GM19043 (cell line): ENCODE results near the gene EMILIN2.

Source experiments
- ATAC-seq: cut with Tn5 transposase; IDR thresholded peaks from one replicate; pipeline ENCODE4 v1.9.1; 2021; ENCODE audit warnings: low read depth; ENCODE audit not compliant: unreplicated experiment

EMILIN2 gene

DNA sequence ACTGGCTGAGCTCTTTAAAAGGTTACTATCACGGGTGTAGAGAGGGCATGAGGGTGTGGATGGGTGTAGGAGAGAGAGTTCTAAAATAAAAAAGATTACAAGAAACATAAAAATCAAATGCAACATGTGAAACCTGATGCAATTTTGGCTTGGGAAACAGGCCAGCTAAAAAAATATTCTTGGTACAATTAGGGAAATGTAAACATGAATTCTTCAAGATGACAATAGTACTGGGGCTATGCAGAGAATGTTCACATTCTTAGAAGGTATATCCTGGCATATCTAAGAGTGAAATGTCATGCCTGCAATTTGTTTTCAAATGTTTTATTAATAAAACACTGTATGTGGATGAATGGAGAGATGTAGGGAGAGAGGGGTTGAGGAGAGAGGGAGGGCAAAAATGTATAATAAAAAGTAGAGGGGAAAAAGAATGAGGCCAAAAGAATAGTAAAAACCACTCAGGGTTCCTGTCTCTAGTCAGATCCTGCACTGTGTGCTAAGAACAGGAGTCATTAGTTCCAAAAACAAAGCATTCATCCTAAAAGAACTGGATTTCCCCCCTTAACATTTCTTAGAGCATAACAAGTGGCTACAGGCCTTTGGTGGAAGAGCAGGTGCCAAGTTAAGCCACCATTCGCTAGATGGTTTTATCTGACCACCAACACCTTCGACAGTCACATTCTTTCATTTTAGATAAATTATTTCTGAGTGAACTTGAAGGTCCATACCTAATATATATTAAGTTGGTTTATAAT is 88.8 kb downstream of the EMILIN2 start:
- ATAC-seq, result no peak

- ATAC-seq, result no peak
These were observed 92.5 kb downstream of the EMILIN2 start for GRCh38 chr18:2939317-2939716.

DNA sequence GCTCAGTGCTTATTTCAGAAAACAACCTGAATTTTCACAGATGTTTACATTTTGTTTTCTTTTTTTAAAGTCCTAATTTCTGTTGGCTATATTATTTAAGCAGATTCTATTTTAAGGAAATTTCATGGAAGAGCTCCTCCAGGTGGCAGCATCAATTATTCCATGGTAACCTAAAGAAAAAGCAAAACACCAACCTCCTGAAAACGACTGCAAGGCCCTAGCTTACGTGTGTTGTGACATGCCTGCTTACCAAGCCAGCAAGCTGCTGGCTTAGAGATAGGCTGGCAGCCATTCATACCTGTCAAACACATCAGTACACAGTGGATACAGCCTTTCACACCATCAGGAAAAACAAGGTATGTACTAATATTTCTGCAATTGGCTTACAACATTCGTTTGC is 101.2 kb downstream of the EMILIN2 start:
- ATAC-seq, result no peak

GRCh38 chr18:2952605-2953004 is 105.8 kb downstream of the EMILIN2 start:
- ATAC-seq, result no peak

DNA sequence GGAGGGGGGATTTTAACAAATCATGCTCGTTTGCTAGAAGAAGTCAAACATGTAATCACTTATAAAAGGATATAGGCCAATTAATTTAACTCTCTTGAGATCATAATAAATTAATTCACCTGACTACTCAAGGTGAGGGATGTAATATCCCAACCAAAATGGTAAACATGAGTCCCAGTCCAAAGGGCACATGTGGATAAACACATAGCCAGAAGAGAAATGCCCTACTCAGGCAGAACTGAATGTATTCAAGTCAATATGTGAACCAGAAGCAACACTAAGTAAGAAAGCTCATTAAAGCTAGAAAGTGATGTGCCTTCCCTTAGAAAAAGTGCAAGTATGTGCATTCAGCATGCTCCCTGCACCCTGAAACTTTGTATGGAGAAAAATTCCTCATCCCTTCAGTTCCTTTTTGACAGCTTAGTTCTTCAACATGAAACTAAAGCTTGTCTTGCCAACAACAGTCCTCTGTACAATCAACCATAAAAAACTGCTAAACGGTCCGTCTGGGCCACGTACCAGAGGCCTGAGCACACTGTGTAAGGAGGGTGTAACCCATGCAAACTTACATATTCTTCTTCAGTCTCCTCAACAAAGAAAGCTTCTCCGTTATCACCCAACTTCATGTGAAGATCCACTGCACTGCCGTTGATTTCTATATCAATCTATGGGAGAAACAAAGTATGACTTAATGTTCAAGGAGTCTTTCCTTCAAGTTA is 107.3 kb downstream of the EMILIN2 start:
- ATAC-seq, result no peak

- ATAC-seq, result no peak
These were observed 108.3 kb downstream of the EMILIN2 start for GRCh38 chr18:2954869-2955645.

GRCh38 chr18:2956056-2956455 is 109.2 kb downstream of the EMILIN2 start:
- no peak for ATAC-seq

- peak; percentile 38 for ATAC-seq
These were observed 112.1 kb downstream of the EMILIN2 start for GRCh38 chr18:2958819-2959298.

DNA sequence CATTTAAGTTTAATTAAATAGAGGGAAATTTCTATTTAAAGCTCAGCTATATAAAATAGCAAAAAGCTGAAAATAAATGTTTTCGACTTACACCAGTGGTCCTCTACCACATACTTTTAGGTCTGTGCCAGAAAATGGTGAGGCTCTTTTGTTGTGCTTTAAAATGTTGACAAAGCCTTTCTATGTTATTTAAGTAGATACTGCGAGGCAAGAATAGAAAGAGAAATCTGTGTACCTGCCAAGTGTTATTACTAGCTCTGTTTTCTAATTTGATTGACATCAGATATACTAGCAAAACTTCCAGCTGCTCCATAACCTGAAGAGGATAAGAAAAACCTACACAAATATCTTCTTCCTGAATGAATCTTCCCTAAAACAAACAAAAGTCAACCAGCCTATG is 112.5 kb downstream of the EMILIN2 start:
- no peak for ATAC-seq

DNA sequence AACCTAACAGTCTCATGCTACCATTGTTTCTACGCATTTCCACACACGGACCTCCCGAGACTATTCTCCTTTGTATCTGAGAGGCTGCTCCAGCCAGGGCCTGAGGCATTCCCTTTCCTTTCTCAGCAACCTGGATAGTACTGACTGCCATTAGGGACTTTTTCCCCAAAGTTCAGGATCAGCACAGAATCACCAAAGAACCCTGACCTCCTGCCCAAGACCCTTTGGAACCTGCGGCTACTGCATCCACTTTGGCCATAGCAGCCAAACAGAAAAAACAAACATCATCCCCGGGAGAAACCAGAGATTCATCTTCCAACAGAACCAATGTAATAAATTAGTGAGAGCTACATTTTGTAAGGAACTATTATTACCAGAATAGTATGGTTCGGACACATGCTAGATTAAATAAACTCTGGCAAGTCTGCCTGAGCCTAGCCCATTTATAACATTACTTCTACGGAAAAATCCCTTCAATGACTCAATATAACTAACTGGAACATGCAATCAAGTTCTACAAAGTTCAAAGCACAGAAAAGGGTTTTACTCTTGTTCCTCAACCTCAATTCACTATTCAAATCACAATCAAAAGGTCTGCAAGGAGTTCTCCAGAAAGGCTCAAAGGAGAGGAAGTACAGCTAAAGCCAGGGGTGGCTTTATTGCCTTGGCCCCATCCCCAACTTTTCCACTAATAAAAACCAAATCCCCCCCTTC is 114.3 kb downstream of the EMILIN2 start:
- ATAC-seq, result no peak

DNA sequence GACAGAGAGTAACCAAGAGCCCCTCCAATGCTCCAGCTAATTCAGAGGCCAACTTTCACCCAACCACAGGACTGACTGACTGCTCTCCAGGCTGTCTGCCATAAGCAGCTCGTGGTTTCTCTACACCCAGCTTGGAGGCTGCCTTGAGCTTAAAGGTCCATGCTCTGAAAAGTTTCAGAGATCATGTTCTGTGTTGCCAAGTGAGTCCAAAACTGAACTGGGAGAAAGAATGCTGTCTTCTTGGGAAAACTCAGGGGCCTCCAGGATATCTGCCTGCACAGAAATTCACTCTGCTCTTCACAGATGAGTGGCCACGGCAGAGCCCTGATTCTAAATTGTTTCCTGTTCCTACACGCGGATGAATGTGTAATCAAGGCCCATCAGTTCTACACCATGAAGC is 115.0 kb downstream of the EMILIN2 start:
- ATAC-seq, result no peak

DNA sequence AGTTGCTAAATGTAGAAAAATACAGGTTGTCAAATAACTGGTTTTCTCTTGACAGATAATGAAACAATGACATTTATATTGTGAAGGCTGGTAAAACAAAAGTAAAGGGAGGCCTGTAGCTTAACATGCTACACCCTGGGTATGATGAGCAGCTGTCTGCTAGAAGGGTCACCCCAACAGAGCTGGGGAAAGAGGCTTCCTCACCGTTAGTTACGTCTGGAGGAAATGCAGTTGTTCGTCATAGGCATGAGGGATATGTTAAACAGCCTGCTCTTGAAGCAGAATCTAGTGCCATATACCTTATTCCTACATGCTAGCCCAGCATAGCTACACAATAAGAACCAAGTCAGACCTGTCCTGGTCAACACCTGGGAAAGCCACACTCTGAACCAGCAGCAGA is 116.2 kb downstream of the EMILIN2 start:
- ATAC-seq, result no peak

GRCh38 chr18:2964361-2965010 is 117.7 kb downstream of the EMILIN2 start:
- ATAC-seq, result no peak
